Left ventricle myocardium inferior (tissue), 1 donor: ENCODE data around the gene DDX1. TPM values are rescaled to one million over a fixed set of nuclear protein-coding genes. Genes with fewer than 3 reads are reported as not detected.

ENCODE experiments used
- DNase-seq: peaks from one replicate; pipeline ENCODE4 v3.0.0-alpha.2; 2020
- H3K27ac ChIP-seq: fragments of 200-600 bp; replicated peaks from 2 replicates; pipeline ENCODE4 v1.8.0; 2021
- H3K27me3 ChIP-seq: fragments of 200-600 bp; 2 replicates; pipeline ENCODE4 v1.8.0; 2021; ENCODE audit warnings: low read depth
- H3K36me3 ChIP-seq: fragments of 200-600 bp; 2 replicates; pipeline ENCODE4 v1.8.0; 2021
- H3K4me1 ChIP-seq: fragments of 200-600 bp; 2 replicates; pipeline ENCODE4 v1.8.0; 2021
- H3K4me3 ChIP-seq: fragments of 200-600 bp; 2 replicates; pipeline ENCODE4 v1.8.0; 2021; ENCODE audit warnings: mild to moderate bottlenecking, moderate library complexity
- H3K9me3 ChIP-seq: fragments of 200-600 bp; replicated peaks from 2 replicates; pipeline ENCODE4 v1.8.0; 2021
- intact Hi-C: fragments of 100-400 bp; cut with micrococcal nuclease; formaldehyde crosslinking; loops from one replicate; pipeline ENCODE4 v1.11.0; 2022
- total RNA-seq: library from RNA; stranded (reverse); fragmentation: NEBNext Ultra II Directional; extraction: Animal tissue kit (Norgen Biotek cat#: 25700); gene quantifications from one replicate; pipeline ENCODE4 v1.2.1, GENCODE V29; 2021
- TF ChIP-seq, protein P1 (sequence below): fragments of 200-600 bp; IDR thresholded peaks from 2 replicates; pipeline ENCODE4 v1.8.0; 2021; ENCODE audit warnings: antibody characterized with exemption, mild to moderate bottlenecking, borderline replicate concordance
- donor health status: DM: no; HTN: yes; CAD: no; lungs with severe emphysema.

DDX1 gene
- total RNA-seq, 1 donor from 2014 or later, result 156 TPM

DNA sequence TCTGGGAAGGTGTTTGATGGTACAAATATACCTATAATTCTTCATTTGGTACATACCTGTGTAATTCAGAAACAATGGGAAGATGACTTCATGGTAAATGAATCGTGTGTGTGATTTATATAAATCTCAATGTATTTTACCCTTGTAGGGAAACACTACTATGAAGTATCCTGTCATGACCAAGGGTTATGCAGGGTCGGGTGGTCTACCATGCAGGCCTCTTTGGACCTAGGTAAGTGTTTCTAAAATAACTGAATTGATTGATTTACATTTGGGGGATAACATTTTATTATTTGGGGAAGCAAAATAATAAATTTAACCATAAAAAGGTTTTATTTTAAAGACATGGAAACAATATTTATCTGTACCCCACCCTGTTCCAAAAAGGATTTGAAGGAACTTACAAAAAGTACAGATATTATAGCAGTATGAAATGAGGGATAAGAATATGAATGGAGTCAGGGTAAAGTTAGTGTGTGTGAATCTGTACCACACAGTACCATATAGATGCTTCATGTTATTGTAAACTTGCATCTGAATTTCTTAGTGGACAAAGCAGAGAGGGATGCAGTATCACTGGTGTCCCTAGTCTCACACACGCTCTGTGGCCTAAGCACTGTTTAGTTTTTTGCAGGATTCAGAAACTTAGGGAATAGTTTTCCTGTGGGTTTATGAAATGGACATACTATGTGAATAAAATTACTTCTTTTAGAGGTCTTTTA lies 11.5 kb downstream of the DDX1 start:
- intact Hi-C loops, result no loop called here
- Histone ChIP-seq H3K36me3 (peaks cover 100% of the 10 kb centered on the region), H3K4me3 (no peak overlapping the region), H3K27me3 (no peaks in the 10 kb centered on the region), H3K9me3 (no peaks in the 10 kb centered on the region), H3K27ac (no peak overlapping the region), H3K4me1 (no peaks in the 10 kb centered on the region)
- TF ChIP-seq, protein P1, sequence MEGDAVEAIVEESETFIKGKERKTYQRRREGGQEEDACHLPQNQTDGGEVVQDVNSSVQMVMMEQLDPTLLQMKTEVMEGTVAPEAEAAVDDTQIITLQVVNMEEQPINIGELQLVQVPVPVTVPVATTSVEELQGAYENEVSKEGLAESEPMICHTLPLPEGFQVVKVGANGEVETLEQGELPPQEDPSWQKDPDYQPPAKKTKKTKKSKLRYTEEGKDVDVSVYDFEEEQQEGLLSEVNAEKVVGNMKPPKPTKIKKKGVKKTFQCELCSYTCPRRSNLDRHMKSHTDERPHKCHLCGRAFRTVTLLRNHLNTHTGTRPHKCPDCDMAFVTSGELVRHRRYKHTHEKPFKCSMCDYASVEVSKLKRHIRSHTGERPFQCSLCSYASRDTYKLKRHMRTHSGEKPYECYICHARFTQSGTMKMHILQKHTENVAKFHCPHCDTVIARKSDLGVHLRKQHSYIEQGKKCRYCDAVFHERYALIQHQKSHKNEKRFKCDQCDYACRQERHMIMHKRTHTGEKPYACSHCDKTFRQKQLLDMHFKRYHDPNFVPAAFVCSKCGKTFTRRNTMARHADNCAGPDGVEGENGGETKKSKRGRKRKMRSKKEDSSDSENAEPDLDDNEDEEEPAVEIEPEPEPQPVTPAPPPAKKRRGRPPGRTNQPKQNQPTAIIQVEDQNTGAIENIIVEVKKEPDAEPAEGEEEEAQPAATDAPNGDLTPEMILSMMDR, result no peak
- no peak for DNase-seq

DNA sequence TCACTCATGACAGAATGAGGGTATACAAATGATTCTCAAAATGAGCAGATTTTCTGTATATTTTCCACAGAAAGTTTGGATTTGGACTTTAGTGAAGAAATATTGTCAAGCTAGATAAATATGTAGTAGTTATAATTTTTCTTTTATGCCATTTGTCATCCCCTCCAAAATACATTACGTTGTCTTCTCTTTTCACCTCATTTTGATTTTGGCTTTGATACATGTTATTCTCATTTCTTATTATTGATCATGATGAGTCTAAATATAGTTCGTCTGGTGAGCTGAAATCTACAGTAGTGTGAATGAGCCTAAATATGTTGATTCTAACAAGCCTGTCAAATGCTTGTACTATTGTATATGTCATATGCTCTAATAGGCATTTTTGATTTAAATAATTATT lies 12.3 kb downstream of the DDX1 start:
- intact Hi-C loops, result no loop called here
- Histone ChIP-seq H3K9me3 (no peaks in the 10 kb centered on the region), H3K4me3 (no peak overlapping the region), H3K4me1 (no peaks in the 10 kb centered on the region), H3K27me3 (no peaks in the 10 kb centered on the region), H3K27ac (no peak overlapping the region), H3K36me3 (peaks cover 100% of the 10 kb centered on the region)
- no peak for DNase-seq
- TF ChIP-seq, protein P1, result no peak

DNA sequence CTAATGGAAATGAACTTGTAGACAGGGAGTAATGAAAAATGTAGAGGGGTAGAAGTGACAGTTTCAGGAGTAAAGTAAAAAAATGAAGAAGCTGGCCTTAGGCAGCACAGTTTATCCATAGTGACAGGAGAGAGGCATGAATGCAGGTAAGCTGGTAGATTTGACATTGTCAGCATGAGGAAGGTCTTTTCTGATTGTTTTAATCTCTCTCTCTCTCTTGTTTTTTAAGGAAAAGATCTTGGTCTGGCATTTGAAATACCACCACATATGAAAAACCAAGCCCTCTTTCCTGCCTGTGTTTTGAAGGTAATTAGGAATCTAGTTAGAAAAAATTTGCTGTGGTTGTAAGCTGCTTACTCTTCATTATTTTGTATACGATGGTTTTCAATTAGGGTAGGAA lies 14.1 kb downstream of the DDX1 start:
- TF ChIP-seq, protein P1, result no peak
- intact Hi-C loops, result no loop called here

DNA sequence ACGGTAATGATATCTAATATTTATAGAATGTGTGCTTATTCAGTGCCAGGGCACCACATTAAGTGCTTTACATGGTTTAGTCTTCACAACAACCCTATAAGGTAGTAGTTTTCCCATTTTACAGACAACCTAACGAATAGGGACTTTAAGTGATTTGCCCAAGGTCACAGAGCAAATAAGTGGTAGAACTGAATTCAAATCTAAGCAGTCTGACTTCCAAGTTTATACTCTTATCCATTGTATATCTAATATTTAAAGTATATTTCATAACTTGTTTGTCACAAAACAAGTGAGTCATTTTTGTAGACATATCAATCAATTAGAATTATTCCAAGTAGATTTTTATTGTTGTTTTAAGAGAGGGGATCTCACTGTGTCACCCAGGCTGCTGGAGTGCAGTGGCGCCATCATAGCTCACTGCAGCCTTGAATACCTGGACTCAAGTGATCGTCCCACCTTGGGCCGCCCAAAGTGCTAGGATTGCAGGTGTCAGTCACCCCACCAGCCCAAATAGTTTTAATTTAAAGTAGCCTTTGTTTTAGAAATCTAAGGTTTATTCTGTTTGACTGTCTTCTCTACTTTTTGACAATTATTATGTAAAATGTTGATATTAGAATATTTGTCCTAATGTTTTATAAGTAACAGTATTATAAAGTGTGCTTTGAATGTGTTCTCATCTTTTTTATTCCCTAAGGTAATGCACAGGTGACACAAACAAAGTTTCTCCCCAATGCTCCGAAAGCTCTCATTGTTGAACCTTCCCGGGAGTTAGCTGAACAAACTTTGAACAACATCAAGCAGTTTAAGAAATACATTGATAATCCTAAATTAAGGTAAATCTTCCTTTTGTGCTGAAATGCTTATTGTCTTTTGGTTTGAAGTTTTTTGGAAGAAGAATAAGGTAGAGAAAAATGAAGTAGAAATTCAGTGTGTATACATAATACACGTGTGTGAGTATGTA lies 15.1 kb downstream of the DDX1 start:
- intact Hi-C loops, result no loop called here
- H3K27me3 ChIP-seq, result no peaks in the 10 kb centered on the region
- no peak overlapping the region for H3K4me3 ChIP-seq
- no peak for DNase-seq
- H3K27ac ChIP-seq, result no peak overlapping the region
- TF ChIP-seq, protein P1, result no peak
- peaks cover 87% of the 10 kb centered on the region for H3K36me3 ChIP-seq
- H3K9me3 ChIP-seq, result no peaks in the 10 kb centered on the region
- no peaks in the 10 kb centered on the region for H3K4me1 ChIP-seq

More for the DNA sequence above, 14.1 kb downstream of the DDX1 start:
- Histone ChIP-seq H3K27me3 (no peaks in the 10 kb centered on the region), H3K36me3 (peaks cover 98% of the 10 kb centered on the region), H3K9me3 (no peaks in the 10 kb centered on the region), H3K4me1 (no peaks in the 10 kb centered on the region), H3K4me3 (no peak overlapping the region), H3K27ac (no peak overlapping the region)
- DNase-seq, result no peak

DNA sequence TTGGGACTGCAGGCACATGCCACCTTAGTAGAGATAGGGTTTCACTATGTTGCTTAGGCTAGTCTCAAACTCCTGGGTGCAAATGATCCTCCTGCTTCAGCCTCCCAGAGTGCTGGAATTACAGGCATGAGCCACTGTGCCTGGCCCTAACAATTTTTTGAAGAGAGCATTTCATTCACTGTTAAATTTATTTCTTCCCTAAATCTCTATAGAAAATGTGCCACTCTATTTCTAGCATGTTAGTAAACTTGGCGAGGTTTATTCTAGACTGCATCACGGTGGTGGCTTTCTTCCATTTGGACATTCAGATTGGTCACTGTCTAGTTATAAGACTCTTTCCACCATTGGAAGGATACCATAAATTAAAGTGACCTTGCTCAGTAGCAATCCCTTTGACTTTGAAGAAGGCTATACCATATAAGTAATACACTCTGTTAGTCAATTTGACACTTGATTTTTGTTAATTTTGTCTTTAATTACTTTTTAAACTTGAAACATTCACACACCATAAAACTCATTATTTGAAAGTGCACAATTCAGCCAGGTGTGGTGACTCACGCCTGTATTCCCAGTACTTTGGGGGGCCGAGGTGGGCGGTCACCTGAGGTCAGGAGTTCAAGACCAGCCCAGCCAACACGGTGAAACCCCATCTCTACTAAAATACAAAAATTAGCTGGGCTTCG lies 16.2 kb downstream of the DDX1 start:
- Histone ChIP-seq H3K27me3 (no peaks in the 10 kb centered on the region), H3K36me3 (peaks cover 77% of the 10 kb centered on the region), H3K27ac (no peak overlapping the region), H3K9me3 (no peaks in the 10 kb centered on the region), H3K4me1 (no peaks in the 10 kb centered on the region), H3K4me3 (no peak overlapping the region)
- intact Hi-C loops, result no loop called here
- no peak for DNase-seq
- TF ChIP-seq, protein P1, result no peak
